Posterior vena cava (tissue), 2 donors: ENCODE data around the gene CD164L2. TPM values are rescaled to one million over a fixed set of nuclear protein-coding genes. Genes with fewer than 3 reads are reported as not detected.
"Not testable (repeated sequence)": the region's sequence is repeated elsewhere in the genome, so short reads cannot be mapped to it uniquely, and the experiment has no call there.

Experiments
- DNase-seq: peaks from one replicate; pipeline ENCODE4 v3.0.0-alpha.2; 2020; ENCODE audit warnings: low spot score
- intact Hi-C, 2 donors: fragments of 100-400 bp; cut with DNase I; formaldehyde crosslinking; loops; one replicate each; pipeline versions ENCODE4 v1.14.1 to v1.14.2; 2022 to 2023
- total RNA-seq, 2 donors: library from RNA; stranded (reverse); fragmentation: NEBNext Ultra II Directional; extraction: Animal tissue kit (Norgen Biotek cat#: 25700); gene quantifications; one replicate each; pipeline ENCODE4 v1.2.1, GENCODE V29; 2021
- donor health status: DM: yes; HTN: yes; CAD: no.
- donor health status: DM: yes; HTN: yes; CAD: no.

The CD164L2 gene
- total RNA-seq, 2 donors from 2014 or later: not detected

- intact Hi-C loops: loop anchor here in 1 of 2 donors (5.0 kb wide), 1 partner anchor 194 kb away; the partner anchor contains the start of gene AHDC1
- peak; percentile 15 for DNase-seq
These were observed 25.0 kb upstream of the CD164L2 start for GRCh38 chr1:27408151-27408550.

GRCh38 chr1:27406791-27407190 is 23.7 kb upstream of the CD164L2 start:
- intact Hi-C loops: loop anchor here in 1 of 2 donors (5.0 kb wide), 1 partner anchor 196 kb away; the partner anchor contains the start of gene AHDC1
- peak; percentile 35 for DNase-seq

- DNase-seq: no peak
- intact Hi-C loops: loop anchor here in 1 of 2 donors (5.0 kb wide), 1 partner anchor 196 kb away; the partner anchor contains the start of gene AHDC1
These were observed 23.2 kb upstream of the CD164L2 start for GRCh38 chr1:27406362-27406680.

GRCh38 chr1:27405598-27406361 is 22.6 kb upstream of the CD164L2 start:
- not testable (repeated sequence) for DNase-seq
- intact Hi-C loops: loop anchor here in 1 of 2 donors (5.0 kb wide), 1 partner anchor 197 kb away; the partner anchor contains the start of gene AHDC1

- intact Hi-C loops: loop anchor here in 1 of 2 donors (5.0 kb wide), 1 partner anchor 197 kb away; the partner anchor contains the start of gene AHDC1
- peak; percentile 85 for DNase-seq
These were observed 21.9 kb upstream of the CD164L2 start for GRCh38 chr1:27405074-27405473.

GRCh38 chr1:27403931-27404330 is 20.8 kb upstream of the CD164L2 start:
- no peak for DNase-seq
- intact Hi-C loops: loop anchor here in 1 of 2 donors (2.0 kb wide), 1 partner anchor 201 kb away; the partner anchor contains the start of gene AHDC1

- DNase-seq: peak; percentile 95
- intact Hi-C loops: loop anchor here in 1 of 2 donors (2.0 kb wide), 1 partner anchor 202 kb away; the partner anchor contains the start of gene AHDC1
These were observed 20.1 kb upstream of the CD164L2 start for GRCh38 chr1:27403065-27403726.

GRCh38 chr1:27402349-27402754 is 19.2 kb upstream of the CD164L2 start:
- intact Hi-C loops: loop anchor here in 1 of 2 donors (2.0 kb wide), 1 partner anchor 202 kb away; the partner anchor contains the start of gene AHDC1
- peak; percentile 92 for DNase-seq

- DNase-seq: no peak
- intact Hi-C loops: no loop called here
These were observed 17.8 kb upstream of the CD164L2 start for GRCh38 chr1:27400963-27401341.

- intact Hi-C loops: no loop called here
- no peak for DNase-seq
These were observed 17.2 kb upstream of the CD164L2 start for GRCh38 chr1:27400082-27400962.

GRCh38 chr1:27399251-27400025 is 16.3 kb upstream of the CD164L2 start:
- no peak for DNase-seq
- intact Hi-C loops: loop anchor here (10.0 kb wide), 1 partner anchor 265 kb away; no protein-coding TSS in a partner anchor

- no peak for DNase-seq
- intact Hi-C loops: loop anchor here (10.0 kb wide), 1 partner anchor 266 kb away; no protein-coding TSS in a partner anchor
These were observed 15.4 kb upstream of the CD164L2 start for GRCh38 chr1:27398405-27399149.

GRCh38 chr1:27397749-27398148 is 14.6 kb upstream of the CD164L2 start:
- intact Hi-C loops: loop anchor here (10.0 kb wide), 1 partner anchor 267 kb away; no protein-coding TSS in a partner anchor
- no peak for DNase-seq

- DNase-seq: no peak
- intact Hi-C loops: loop anchor here (10.0 kb wide), 1 partner anchor 268 kb away; no protein-coding TSS in a partner anchor
These were observed 14.0 kb upstream of the CD164L2 start for GRCh38 chr1:27397110-27397509.

- peak; percentile 90 for DNase-seq
- intact Hi-C loops: loop anchor here (10.0 kb wide), 1 partner anchor 269 kb away; no protein-coding TSS in a partner anchor
These were observed 12.5 kb upstream of the CD164L2 start for GRCh38 chr1:27395441-27396195.

GRCh38 chr1:27394925-27395324 is 11.8 kb upstream of the CD164L2 start:
- DNase-seq: no peak
- intact Hi-C loops: loop anchor here (5.0 to 10.0 kb wide), 3 partner anchors 38 to 270 kb away; no protein-coding TSS in a partner anchor

- intact Hi-C loops: loop anchor here (5.0 to 10.0 kb wide), 3 partner anchors 37 to 271 kb away; no protein-coding TSS in a partner anchor
These were observed 11.1 kb upstream of the CD164L2 start for GRCh38 chr1:27394282-27394658.

More at GRCh38 chr1:27394282-27394658, 11.1 kb upstream of the CD164L2 start:
- DNase-seq: no peak
